Hematopoietic multipotent progenitor cell (in vitro differentiated cells): Measurements from ENCODE around the gene WHAMM. TPM values are rescaled to one million over a fixed set of nuclear protein-coding genes. Genes with fewer than 3 reads are reported as not detected.
"Not testable (repeated sequence)": the region's sequence is repeated elsewhere in the genome, so short reads cannot be mapped to it uniquely, and the experiment has no call there.

Experiments
- DNase-seq, 3 donors: peaks; one replicate each; pipeline ENCODE4 v3.0.0-alpha.2; 2011 to 2015; ENCODE audit warnings: low read depth in 2 of 3, low spot score in 2 of 3
- total RNA-seq: library from RNA; depleted of rRNA; stranded (reverse); fragments of >200 nt; gene quantifications from one replicate; pipeline ENCODE4 v1.2.3, GENCODE V29; 2012

The WHAMM gene
- total RNA-seq, 1 donor: 6.7 TPM

- DNase-seq: no peak
Measured at GRCh38 chr15:82856397-82857170, 47.2 kb downstream of the WHAMM start.

DNA sequence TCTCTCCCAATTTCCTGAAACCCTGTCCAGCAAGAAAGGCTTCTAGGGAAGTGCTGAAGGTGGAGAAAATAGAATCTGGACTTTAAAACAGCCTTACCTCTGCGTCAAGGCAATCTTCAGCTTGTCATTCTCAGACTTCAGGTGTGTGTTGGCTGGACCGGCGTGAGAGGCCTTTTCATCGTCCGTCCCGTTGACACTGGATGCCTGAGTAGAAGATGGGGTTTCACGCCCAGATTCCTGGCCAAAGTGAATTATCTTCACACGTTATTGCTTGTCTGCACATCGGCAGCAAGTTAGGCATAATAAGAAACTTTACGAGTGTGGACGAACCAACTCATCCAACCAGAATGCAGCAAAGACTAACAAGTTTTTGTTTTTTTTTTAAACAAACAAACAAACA lies 49.5 kb downstream of the WHAMM start:
- no peak for DNase-seq

DNA sequence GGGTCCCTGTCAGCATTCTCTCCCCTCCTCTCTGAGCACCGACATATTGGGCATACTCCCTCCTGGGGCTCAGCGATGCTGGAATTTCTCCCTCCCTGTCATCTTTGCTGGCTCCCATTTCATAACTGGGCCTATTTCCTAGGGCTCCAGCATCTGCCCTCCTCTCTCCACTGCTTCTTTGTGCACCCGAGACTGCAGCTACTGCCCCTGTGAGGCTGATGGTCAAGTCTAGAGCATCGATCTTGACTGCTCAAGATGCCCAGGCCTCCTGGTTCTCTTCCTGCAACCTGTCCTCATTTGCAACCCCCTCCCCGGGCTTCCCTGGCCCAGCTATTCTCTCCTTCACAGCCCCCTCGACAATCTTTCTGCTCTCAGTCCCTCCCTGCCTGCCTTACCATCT lies 53.5 kb downstream of the WHAMM start:
- no peak for DNase-seq

DNA sequence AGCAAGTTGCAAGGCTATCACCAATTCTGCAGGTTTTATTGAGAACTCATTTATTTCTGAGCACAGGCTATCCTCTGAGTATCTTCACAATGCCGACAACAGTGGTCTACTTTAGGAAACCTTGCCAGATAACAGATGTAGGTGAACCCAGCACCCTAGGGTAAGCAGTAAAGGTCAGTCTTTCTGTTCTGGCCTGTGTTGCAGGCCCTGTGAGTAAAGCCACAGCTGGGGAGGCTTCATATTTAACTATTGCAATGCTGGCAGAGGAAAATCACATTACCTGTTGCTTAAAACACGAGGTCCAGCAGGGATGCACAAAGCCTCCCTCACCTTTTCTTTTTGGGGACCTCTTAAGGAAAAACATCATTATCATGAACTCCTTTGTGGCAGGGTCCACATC lies 55.5 kb downstream of the WHAMM start:
- DNase-seq: no peak

DNA sequence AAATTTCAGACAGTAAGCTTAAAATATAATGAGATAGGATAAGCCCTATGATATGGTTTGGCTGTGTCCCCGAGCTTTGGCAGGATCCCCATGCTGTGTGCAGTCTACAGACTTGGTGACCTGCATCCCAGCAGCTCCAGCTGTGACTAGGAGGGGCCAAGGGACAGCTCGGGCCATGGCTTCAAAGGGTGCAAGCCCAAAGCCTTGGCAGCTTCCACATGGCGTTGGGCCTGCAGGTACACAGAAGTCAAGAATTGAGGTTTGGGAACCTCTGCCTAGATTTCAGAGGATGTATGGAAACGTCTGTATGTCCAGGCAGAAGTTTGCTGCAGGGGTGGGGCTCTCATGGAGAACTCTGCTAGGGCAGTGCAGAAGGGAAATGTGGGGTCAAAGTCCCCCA lies 56.2 kb downstream of the WHAMM start:
- not testable (repeated sequence) for DNase-seq

GRCh38 chr15:82865981-82866380 lies 56.6 kb downstream of the WHAMM start:
- not testable (repeated sequence) for DNase-seq

DNA sequence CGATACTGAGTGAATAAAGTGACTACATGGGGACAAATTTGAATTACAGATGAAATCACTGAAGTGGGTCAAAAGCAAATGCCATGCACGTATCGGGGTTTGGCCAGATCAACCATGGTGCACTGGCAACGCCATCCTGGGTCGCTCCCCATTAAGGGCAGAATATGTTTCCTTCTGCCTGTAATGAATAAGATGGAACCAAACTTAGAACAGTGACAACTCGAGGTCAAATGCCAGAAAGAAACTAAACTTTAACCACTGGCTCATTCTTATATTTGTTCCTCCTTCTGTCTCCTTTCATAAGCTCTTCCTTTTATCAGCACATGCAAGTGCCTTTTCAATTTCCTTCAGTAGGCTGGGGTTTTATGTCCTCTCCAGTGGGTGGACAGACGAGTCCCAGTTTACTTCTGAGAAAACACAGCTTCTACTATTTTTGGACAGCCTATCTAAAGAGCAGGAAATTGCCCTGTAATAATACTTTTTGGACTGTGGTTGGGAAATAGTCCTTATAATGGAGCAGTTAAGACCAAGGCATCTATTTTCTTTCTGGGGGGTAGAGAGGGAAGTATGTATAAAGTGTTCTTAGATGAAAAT lies 61.4 kb downstream of the WHAMM start:
- peak in 2 of 3 donors; percentile 23 to 57 for DNase-seq

DNA sequence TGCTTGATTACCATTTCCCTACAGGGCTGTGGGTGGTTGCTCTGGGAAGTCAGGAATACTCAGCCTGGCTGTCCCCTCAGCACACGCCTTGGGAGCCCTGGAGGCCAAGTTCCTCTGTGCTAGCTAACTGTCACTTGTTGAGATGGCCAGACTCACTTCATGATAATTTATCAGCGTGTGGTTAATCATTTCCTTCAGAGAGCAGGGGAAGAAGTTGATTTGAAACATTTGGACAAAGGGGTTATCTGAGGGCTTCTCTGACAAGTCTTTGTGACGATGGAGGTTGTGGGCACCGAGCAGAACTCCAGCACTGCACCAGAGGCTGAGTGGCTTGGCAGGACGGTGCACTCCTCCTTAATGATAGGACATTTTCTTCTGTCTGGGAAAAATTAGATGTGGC lies 61.9 kb downstream of the WHAMM start:
- peak in 2 of 3 donors; percentile 42 to 78 for DNase-seq

GRCh38 chr15:82871832-82872484 lies 62.5 kb downstream of the WHAMM start:
- DNase-seq: peak in 1 of 3 donors; percentile 41

GRCh38 chr15:82873000-82873680 lies 63.7 kb downstream of the WHAMM start:
- DNase-seq: no peak

- DNase-seq: no peak
Measured at GRCh38 chr15:82874267-82874666, 64.8 kb downstream of the WHAMM start.

- DNase-seq: no peak
Measured at GRCh38 chr15:82874961-82875360, 65.5 kb downstream of the WHAMM start.

GRCh38 chr15:82875411-82876003 lies 66.1 kb downstream of the WHAMM start:
- DNase-seq: no peak

GRCh38 chr15:82877825-82878224 lies 68.4 kb downstream of the WHAMM start:
- no peak for DNase-seq

DNA sequence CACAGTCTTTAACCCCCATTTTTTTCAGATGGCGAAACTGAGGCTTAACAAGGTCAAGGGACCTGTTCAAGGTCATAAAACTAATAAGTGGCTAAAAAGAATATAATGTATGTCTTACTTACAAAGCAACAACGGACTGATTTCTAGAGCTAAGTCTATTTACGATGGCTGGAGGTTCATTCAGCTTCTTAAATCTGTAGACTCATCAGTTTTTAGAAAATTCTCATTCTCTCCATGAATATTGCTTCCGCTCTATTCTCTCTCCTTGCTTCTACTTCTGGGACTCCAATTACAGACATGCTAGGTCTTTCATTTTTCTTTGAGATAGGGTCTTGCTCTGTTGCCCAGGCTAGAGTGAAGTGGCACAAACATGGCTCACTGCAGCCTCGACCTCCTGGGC lies 68.9 kb downstream of the WHAMM start:
- DNase-seq: no peak

DNA sequence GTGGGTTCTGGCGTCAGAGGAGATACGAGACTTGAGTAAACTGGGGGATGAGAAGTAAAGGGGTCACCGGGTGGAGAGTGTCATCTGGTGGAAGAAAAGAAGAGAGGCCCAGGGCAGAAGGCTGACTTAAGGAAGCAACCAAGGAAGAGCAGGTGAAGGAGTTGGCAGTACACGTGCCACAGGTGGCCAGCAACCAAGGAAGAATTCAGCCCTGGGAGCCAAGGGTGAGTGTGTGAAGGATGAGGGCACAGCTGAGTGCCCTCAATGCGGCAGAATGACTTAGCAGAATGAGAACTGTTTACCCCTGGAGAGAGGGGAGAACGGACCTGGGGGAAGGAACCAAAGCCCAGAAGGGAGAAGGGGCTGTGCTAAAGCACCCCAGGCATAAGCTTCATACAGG lies 71.3 kb downstream of the WHAMM start:
- DNase-seq: peak in 1 of 3 donors; percentile 10

- DNase-seq: no peak
Measured at GRCh38 chr15:82881747-82882146, 72.3 kb downstream of the WHAMM start.

DNA sequence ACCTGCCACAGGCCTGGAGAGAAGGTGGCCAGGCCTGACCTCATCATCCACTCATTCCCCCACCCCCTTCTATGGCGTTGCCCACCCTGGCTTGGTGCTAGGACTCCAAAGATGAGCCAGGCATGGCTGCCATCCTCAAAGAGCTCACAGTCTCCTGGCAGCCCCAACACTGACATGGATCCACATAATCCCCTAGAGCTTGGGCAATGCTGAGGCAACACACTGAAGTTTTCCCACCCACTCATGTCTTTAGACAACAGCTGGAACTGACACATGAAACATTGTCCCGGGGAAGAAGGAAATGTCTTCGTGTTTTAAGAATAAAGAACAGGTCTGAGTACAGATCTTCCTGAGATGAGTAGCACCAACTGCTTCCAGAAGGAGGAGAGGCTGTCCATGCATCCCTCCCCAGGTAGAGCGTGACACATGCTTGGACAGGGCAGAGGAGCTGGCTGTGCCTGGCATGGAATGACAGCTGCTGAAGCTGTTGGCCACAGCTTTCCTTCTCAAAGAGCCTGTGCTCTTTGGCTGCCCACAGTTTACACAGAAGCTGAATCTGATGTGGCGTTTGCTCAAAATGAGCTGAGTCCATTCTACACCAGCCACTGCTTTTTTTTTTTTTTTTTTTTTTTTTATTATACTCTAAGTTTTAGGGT lies 73.0 kb downstream of the WHAMM start:
- DNase-seq: no peak
